IMR-90 (cell line): ENCODE measurements around the gene ATP11A.
A peak's percentile ranks its signal among the peaks of the same experiment; 100 is the strongest.

Source experiments
- CEBPB ChIP-seq: IDR thresholded peaks from 2 replicates; pipeline ENCODE4 v1.6.1; 2012; ENCODE audit warnings: low read depth, low read length, improper control_type of control experiment
- MAFK ChIP-seq: IDR thresholded peaks from 2 replicates; pipeline ENCODE4 v1.6.1; 2012; ENCODE audit warnings: low read depth, low read length, improper control_type of control experiment
- POLR2A ChIP-seq: IDR thresholded peaks from 2 replicates; pipeline ENCODE4 v1.6.1; 2012; ENCODE audit warnings: mild to moderate bottlenecking, low read depth, low read length
- RAD21 ChIP-seq: IDR thresholded peaks from 2 replicates; pipeline ENCODE4 v1.6.1; 2012; ENCODE audit warnings: low read length, improper control_type of control experiment
- RCOR1 ChIP-seq: IDR thresholded peaks from 2 replicates; pipeline ENCODE4 v1.6.1; 2012; ENCODE audit warnings: mild to moderate bottlenecking, low read length, improper control_type of control experiment; ENCODE audit not compliant: insufficient replicate concordance
- TF ChIP-seq, protein P1 (sequence below): conservative IDR thresholded peaks from 2 replicates; pipeline ENCODE4 v1.5.1; 2012; ENCODE audit warnings: mild to moderate bottlenecking, low read depth, low read length, improper control_type of control experiment

GRCh38 chr13:112855859-112856258 is 166.0 kb downstream of the ATP11A start:
- TF ChIP-seq, protein P1, sequence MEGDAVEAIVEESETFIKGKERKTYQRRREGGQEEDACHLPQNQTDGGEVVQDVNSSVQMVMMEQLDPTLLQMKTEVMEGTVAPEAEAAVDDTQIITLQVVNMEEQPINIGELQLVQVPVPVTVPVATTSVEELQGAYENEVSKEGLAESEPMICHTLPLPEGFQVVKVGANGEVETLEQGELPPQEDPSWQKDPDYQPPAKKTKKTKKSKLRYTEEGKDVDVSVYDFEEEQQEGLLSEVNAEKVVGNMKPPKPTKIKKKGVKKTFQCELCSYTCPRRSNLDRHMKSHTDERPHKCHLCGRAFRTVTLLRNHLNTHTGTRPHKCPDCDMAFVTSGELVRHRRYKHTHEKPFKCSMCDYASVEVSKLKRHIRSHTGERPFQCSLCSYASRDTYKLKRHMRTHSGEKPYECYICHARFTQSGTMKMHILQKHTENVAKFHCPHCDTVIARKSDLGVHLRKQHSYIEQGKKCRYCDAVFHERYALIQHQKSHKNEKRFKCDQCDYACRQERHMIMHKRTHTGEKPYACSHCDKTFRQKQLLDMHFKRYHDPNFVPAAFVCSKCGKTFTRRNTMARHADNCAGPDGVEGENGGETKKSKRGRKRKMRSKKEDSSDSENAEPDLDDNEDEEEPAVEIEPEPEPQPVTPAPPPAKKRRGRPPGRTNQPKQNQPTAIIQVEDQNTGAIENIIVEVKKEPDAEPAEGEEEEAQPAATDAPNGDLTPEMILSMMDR: no peak
- TF ChIP-seq RAD21 (no peak), MAFK (no peak), POLR2A (no peak), RCOR1 (no peak), CEBPB (peak; percentile 58; the same call in 1 of the 2 replicates)
